Glutamatergic neuron (in vitro differentiated cells): Measurements from ENCODE around the gene ACP7. TPM values are rescaled to one million over a fixed set of nuclear protein-coding genes. Genes with fewer than 3 reads are reported as not detected.

Experiments
- DNase-seq: peaks from one replicate; pipeline ENCODE4 v3.0.0; 2022
- H3K27ac Mint-ChIP-seq: one replicate; pipeline ENCODE4 v1.8.0; 2020; ENCODE audit warnings: mild to moderate bottlenecking, mixed read lengths, inconsistent platforms; ENCODE audit not compliant: unreplicated experiment
- H3K27me3 Mint-ChIP-seq: one replicate; pipeline ENCODE4 v1.8.0; 2020; ENCODE audit warnings: mild to moderate bottlenecking, moderate library complexity, mixed read lengths, inconsistent platforms; ENCODE audit not compliant: unreplicated experiment
- H3K36me3 Mint-ChIP-seq: one replicate; pipeline ENCODE4 v1.8.0; 2020; ENCODE audit warnings: mild to moderate bottlenecking, mixed read lengths, inconsistent platforms; ENCODE audit not compliant: unreplicated experiment
- H3K4me1 Mint-ChIP-seq: one replicate; pipeline ENCODE4 v1.8.0; 2020; ENCODE audit warnings: mild to moderate bottlenecking, low read depth, mixed read lengths, inconsistent platforms; ENCODE audit not compliant: unreplicated experiment
- H3K4me3 Mint-ChIP-seq: one replicate; pipeline ENCODE4 v1.8.0; 2020; ENCODE audit warnings: mild to moderate bottlenecking, mixed read lengths, inconsistent platforms; ENCODE audit not compliant: unreplicated experiment
- H3K9me3 Mint-ChIP-seq: one replicate; pipeline ENCODE4 v1.8.0; 2020; ENCODE audit warnings: mild to moderate bottlenecking, moderate library complexity, mixed read lengths, inconsistent platforms; ENCODE audit not compliant: unreplicated experiment
- CTCF ChIP-seq: fragments of 200-600 bp; sonication (generic); IDR thresholded peaks from one replicate; pipeline ENCODE4 v1.5.0; 2021; ENCODE audit not compliant: partially characterized antibody, unreplicated experiment
- total RNA-seq: library from RNA; stranded (reverse); fragmentation: NEBNext Ultra II Directional; extraction: Animal tissue kit (Norgen Biotek cat#: 25700); gene quantifications from one replicate; pipeline ENCODE4 v1.2.1, GENCODE V29; 2021; ENCODE audit not compliant: unreplicated experiment

The ACP7 gene
- total RNA-seq, 1 donor from 2014 or later = not detected

- Mint-ChIP-seq H3K36me3 (no peaks in the 10 kb centered on the region), H3K4me1 (peaks cover 1% of the 10 kb centered on the region), H3K4me3 (no peak overlapping the region), H3K9me3 (no peaks in the 10 kb centered on the region), H3K27me3 (peaks cover 15% of the 10 kb centered on the region), H3K27ac (no peak overlapping the region)
- TF ChIP-seq CTCF = no peak
- DNase-seq = no peak
Observed at GRCh38 chr19:39082745-39083598, 1.2 kb upstream of the ACP7 start.

- Mint-ChIP-seq H3K27ac (no peak overlapping the region), H3K9me3 (no peaks in the 10 kb centered on the region), H3K27me3 (peaks cover 15% of the 10 kb centered on the region), H3K36me3 (no peaks in the 10 kb centered on the region), H3K4me1 (peaks cover 1% of the 10 kb centered on the region), H3K4me3 (no peak overlapping the region)
- DNase-seq = no peak
- no peak for TF ChIP-seq CTCF
Observed at GRCh38 chr19:39083599-39083982, 577 bp upstream of the ACP7 start.

- Mint-ChIP-seq H3K4me1 (peaks cover 1% of the 10 kb centered on the region), H3K27ac (no peak overlapping the region), H3K36me3 (no peaks in the 10 kb centered on the region), H3K9me3 (no peaks in the 10 kb centered on the region), H3K27me3 (peaks cover 19% of the 10 kb centered on the region), H3K4me3 (peak overlapping the region; percentile 77)
- no peak for DNase-seq
- no peak for TF ChIP-seq CTCF
Observed at GRCh38 chr19:39084732-39085080, 538 bp downstream of the ACP7 start.

- DNase-seq = no peak
- peaks cover 1% of the 10 kb centered on the region for H3K4me1 Mint-ChIP-seq
- H3K9me3 Mint-ChIP-seq = no peaks in the 10 kb centered on the region
- H3K4me3 Mint-ChIP-seq = no peak overlapping the region
- TF ChIP-seq CTCF = no peak
- H3K27me3 Mint-ChIP-seq = peaks cover 19% of the 10 kb centered on the region
- H3K27ac Mint-ChIP-seq = no peak overlapping the region
- H3K36me3 Mint-ChIP-seq = no peaks in the 10 kb centered on the region
Observed at GRCh38 chr19:39085392-39085791, 1.2 kb downstream of the ACP7 start.

GRCh38 chr19:39086386-39086785, 2.2 kb downstream of the ACP7 start:
- Mint-ChIP-seq H3K27ac (no peak overlapping the region), H3K27me3 (peaks cover 17% of the 10 kb centered on the region), H3K4me3 (no peak overlapping the region), H3K4me1 (peaks cover 1% of the 10 kb centered on the region), H3K9me3 (no peaks in the 10 kb centered on the region), H3K36me3 (no peaks in the 10 kb centered on the region)
- DNase-seq = no peak
- no peak for TF ChIP-seq CTCF
